ENCODE measurements around the gene CYB5R3. TPM values are rescaled to one million over a fixed set of nuclear protein-coding genes. Genes with fewer than 3 reads are reported as not detected.
"Not testable (repeated sequence)": the region's sequence is repeated elsewhere in the genome, so short reads cannot be mapped to it uniquely, and the experiment has no call there.

Gene CYB5R3
- total RNA-seq, 1 donor from 2014 or later, result 77.3 TPM

- TF ChIP-seq CTCF (IDR thresholded peaks at IDR 0.05; ENCODE audit: unreplicated experiment), result no peak
- no peaks in the 10 kb centered on the region for H3K27me3 Mint-ChIP-seq
- H3K9me3 Mint-ChIP-seq (ENCODE audit: low read depth), result no peaks in the 10 kb centered on the region
- H3K4me3 Mint-ChIP-seq (ENCODE audit: low read depth), result no peak overlapping the region
- no peak overlapping the region for H3K27ac Mint-ChIP-seq
- H3K4me1 Mint-ChIP-seq (ENCODE audit: low read depth), result peaks cover 4% of the 10 kb centered on the region
- no peak for DNase-seq (ENCODE audit: low spot score, unreplicated experiment)
- H3K36me3 Mint-ChIP-seq (ENCODE audit: insufficient read depth), result peaks cover 22% of the 10 kb centered on the region
These were observed 62.8 kb downstream of the CYB5R3 start for GRCh38 chr22:42586381-42586780.

- H3K4me1 Mint-ChIP-seq (ENCODE audit: low read depth), result peaks cover 7% of the 10 kb centered on the region
- TF ChIP-seq CTCF (IDR thresholded peaks at IDR 0.05; ENCODE audit: unreplicated experiment), result no peak
- no peak for DNase-seq (ENCODE audit: low spot score, unreplicated experiment)
- H3K36me3 Mint-ChIP-seq (ENCODE audit: insufficient read depth), result peaks cover 19% of the 10 kb centered on the region
- H3K4me3 Mint-ChIP-seq (ENCODE audit: low read depth), result no peak overlapping the region
- no peaks in the 10 kb centered on the region for H3K9me3 Mint-ChIP-seq (ENCODE audit: low read depth)
- no peak overlapping the region for H3K27ac Mint-ChIP-seq
- H3K27me3 Mint-ChIP-seq, result no peaks in the 10 kb centered on the region
These were observed 64.1 kb downstream of the CYB5R3 start for GRCh38 chr22:42585096-42585495.

- Mint-ChIP-seq H3K9me3 (ENCODE audit: low read depth) (no peaks in the 10 kb centered on the region), H3K27ac (no peak overlapping the region), H3K27me3 (no peaks in the 10 kb centered on the region), H3K4me1 (ENCODE audit: low read depth) (peaks cover 7% of the 10 kb centered on the region), H3K36me3 (ENCODE audit: insufficient read depth) (peaks cover 17% of the 10 kb centered on the region), H3K4me3 (ENCODE audit: low read depth) (no peak overlapping the region)
- TF ChIP-seq CTCF (IDR thresholded peaks at IDR 0.05; ENCODE audit: unreplicated experiment), result no peak
- no peak for DNase-seq (ENCODE audit: low spot score, unreplicated experiment)
These were observed 64.7 kb downstream of the CYB5R3 start for GRCh38 chr22:42584364-42584940.

- Mint-ChIP-seq H3K27ac (no peak overlapping the region), H3K27me3 (no peaks in the 10 kb centered on the region), H3K4me3 (ENCODE audit: low read depth) (peak overlapping the region; percentile 95), H3K9me3 (ENCODE audit: low read depth) (no peaks in the 10 kb centered on the region), H3K4me1 (ENCODE audit: low read depth) (peaks cover 7% of the 10 kb centered on the region), H3K36me3 (ENCODE audit: insufficient read depth) (peaks cover 17% of the 10 kb centered on the region)
- DNase-seq (ENCODE audit: low spot score, unreplicated experiment), result no peak
- no peak for TF ChIP-seq CTCF (IDR thresholded peaks at IDR 0.05; ENCODE audit: unreplicated experiment)
These were observed 66.2 kb downstream of the CYB5R3 start for GRCh38 chr22:42582987-42583386.

- peak; percentile 58 for DNase-seq (ENCODE audit: low spot score, unreplicated experiment)
- peaks cover 11% of the 10 kb centered on the region for H3K36me3 Mint-ChIP-seq (ENCODE audit: insufficient read depth)
- H3K27me3 Mint-ChIP-seq, result no peaks in the 10 kb centered on the region
- H3K9me3 Mint-ChIP-seq (ENCODE audit: low read depth), result no peaks in the 10 kb centered on the region
- TF ChIP-seq CTCF (IDR thresholded peaks at IDR 0.05; ENCODE audit: unreplicated experiment), result no peak
- H3K27ac Mint-ChIP-seq, result peak overlapping the region; percentile 85
- H3K4me3 Mint-ChIP-seq (ENCODE audit: low read depth), result peak overlapping the region; percentile 95
- H3K4me1 Mint-ChIP-seq (ENCODE audit: low read depth), result peaks cover 7% of the 10 kb centered on the region
These were observed 67.2 kb downstream of the CYB5R3 start for GRCh38 chr22:42581762-42582716.

GRCh38 chr22:42581194-42581761 is 67.9 kb downstream of the CYB5R3 start:
- peak overlapping the region; percentile 92 for H3K27ac Mint-ChIP-seq
- H3K9me3 Mint-ChIP-seq (ENCODE audit: low read depth); H3K36me3 Mint-ChIP-seq (ENCODE audit: insufficient read depth); H3K4me1 Mint-ChIP-seq (ENCODE audit: low read depth); DNase-seq (ENCODE audit: low spot score, unreplicated experiment); H3K27me3 Mint-ChIP-seq: not testable (repeated sequence)
- H3K4me3 Mint-ChIP-seq (ENCODE audit: low read depth), result peak overlapping the region; percentile 95

GRCh38 chr22:42580040-42580439 is 69.2 kb downstream of the CYB5R3 start:
- peak overlapping the region; percentile 26 for H3K4me3 Mint-ChIP-seq (ENCODE audit: low read depth)
- H3K27ac Mint-ChIP-seq; H3K9me3 Mint-ChIP-seq (ENCODE audit: low read depth); H3K36me3 Mint-ChIP-seq (ENCODE audit: insufficient read depth); H3K4me1 Mint-ChIP-seq (ENCODE audit: low read depth); DNase-seq (ENCODE audit: low spot score, unreplicated experiment); H3K27me3 Mint-ChIP-seq: not testable (repeated sequence)

Measured in progenitor cell of endocrine pancreas (in vitro differentiated cells).